SK-N-SH treated with all-trans-retinoic acid at 6 μM for 48 hours (cell line): ENCODE measurements around the gene BATF.

ENCODE experiments used
- ATAC-seq: fragments of 200-7000 bp; cut with Tn5 transposase; 3 replicates; pipeline ENCODE4 v1.9.1; 2020; ENCODE audit warnings: mild to moderate bottlenecking, moderate library complexity
- ARNTL ChIP-seq: fragments of 450-650 bp; formaldehyde crosslinking; IDR thresholded peaks from 2 replicates; pipeline ENCODE4 v1.5.0; 2020; ENCODE audit warnings: low read depth, mild to moderate bottlenecking, moderate library complexity, borderline replicate concordance
- BACH2 ChIP-seq: fragments of 250-450 bp; sonication (Bioruptor Pico); IDR thresholded peaks from 2 replicates; pipeline ENCODE4 v1.9.0; 2021; ENCODE audit warnings: mild to moderate bottlenecking, borderline replicate concordance
- CSDC2 ChIP-seq: fragments of 250-450 bp; sonication (Bioruptor Pico); IDR thresholded peaks from 2 replicates; pipeline ENCODE4 v1.5.0; 2020; ENCODE audit warnings: mild to moderate bottlenecking, moderate library complexity
- ESRRG ChIP-seq: fragments of 250-450 bp; sonication (Bioruptor Pico); IDR thresholded peaks from 2 replicates; pipeline ENCODE4 v1.6.1; 2021; ENCODE audit warnings: mild to moderate bottlenecking
- ISL1 ChIP-seq: fragments of 250-450 bp; sonication (Bioruptor Pico); IDR thresholded peaks from 2 replicates; pipeline ENCODE4 v2.1.2; 2022; ENCODE audit warnings: mild to moderate bottlenecking, moderate library complexity
- OSR1 ChIP-seq: fragments of 250-450 bp; sonication (Bioruptor Pico); IDR thresholded peaks from 2 replicates; pipeline ENCODE4 v1.8.0; 2022; ENCODE audit warnings: moderate library complexity, mild to moderate bottlenecking, inconsistent platforms
- PPARA ChIP-seq: fragments of 250-450 bp; sonication (Bioruptor Pico); IDR thresholded peaks from 2 replicates; pipeline ENCODE4 v1.5.0; 2020; ENCODE audit warnings: mild to moderate bottlenecking, borderline replicate concordance
- RARB ChIP-seq: fragments of 250-450 bp; sonication (Bioruptor Pico); IDR thresholded peaks from 2 replicates; pipeline ENCODE4 v1.8.0; 2021; ENCODE audit warnings: mild to moderate bottlenecking, moderate library complexity
- SNAI2 ChIP-seq: fragments of 250-450 bp; sonication (Bioruptor Pico); IDR thresholded peaks from 2 replicates; pipeline ENCODE4 v1.5.0; 2020; ENCODE audit warnings: mild to moderate bottlenecking, moderate library complexity
- TCF4 ChIP-seq: fragments of 250-450 bp; sonication (Bioruptor Pico); IDR thresholded peaks from 2 replicates; pipeline ENCODE4 v1.8.0; 2021; ENCODE audit warnings: mild to moderate bottlenecking, moderate library complexity, borderline replicate concordance
- TOX ChIP-seq: fragments of 250-450 bp; sonication (Bioruptor Pico); IDR thresholded peaks from 2 replicates; pipeline ENCODE4 v1.8.0; 2021; ENCODE audit warnings: mild to moderate bottlenecking, moderate library complexity, borderline replicate concordance
- ZC3H10 ChIP-seq: fragments of 250-450 bp; sonication (Bioruptor Pico); IDR thresholded peaks from 2 replicates; pipeline ENCODE4 v1.5.1; 2021; ENCODE audit warnings: mild to moderate bottlenecking, moderate library complexity
- ZFP30 ChIP-seq: fragments of 450-650 bp; formaldehyde crosslinking; IDR thresholded peaks from 2 replicates; pipeline ENCODE4 v1.5.0; 2022; ENCODE audit warnings: mild to moderate bottlenecking, moderate library complexity
- ZNF565 ChIP-seq: fragments of 450-650 bp; formaldehyde crosslinking; conservative IDR thresholded peaks from 2 replicates; pipeline ENCODE4 v1.5.0; 2020; ENCODE audit warnings: low read depth, mild to moderate bottlenecking, moderate library complexity
- ZNF70 ChIP-seq: fragments of 450-650 bp; formaldehyde crosslinking; IDR thresholded peaks from 2 replicates; pipeline ENCODE4 v1.5.0; 2020; ENCODE audit warnings: mild to moderate bottlenecking, moderate library complexity
- ZNF8 ChIP-seq: fragments of 450-650 bp; formaldehyde crosslinking; IDR thresholded peaks from 2 replicates; pipeline ENCODE4 v1.5.0; 2020; ENCODE audit warnings: mild to moderate bottlenecking, moderate library complexity
- TF ChIP-seq, protein P1 (sequence below): fragments of 250-450 bp; sonication (Bioruptor Pico); IDR thresholded peaks from 2 replicates; pipeline ENCODE4 v1.5.0; 2020; ENCODE audit warnings: mild to moderate bottlenecking, moderate library complexity
- TF ChIP-seq, protein P2 (sequence below): fragments of 250-450 bp; sonication (Bioruptor Pico); IDR thresholded peaks from 2 replicates; pipeline ENCODE4 v1.5.1; 2021; ENCODE audit warnings: mild to moderate bottlenecking, moderate library complexity
- TF ChIP-seq, protein P3 (sequence below): fragments of 250-450 bp; sonication (Bioruptor Pico); IDR thresholded peaks from 2 replicates; pipeline ENCODE4 v1.8.0; 2020; ENCODE audit warnings: mild to moderate bottlenecking, moderate library complexity, borderline replicate concordance

The BATF gene

DNA sequence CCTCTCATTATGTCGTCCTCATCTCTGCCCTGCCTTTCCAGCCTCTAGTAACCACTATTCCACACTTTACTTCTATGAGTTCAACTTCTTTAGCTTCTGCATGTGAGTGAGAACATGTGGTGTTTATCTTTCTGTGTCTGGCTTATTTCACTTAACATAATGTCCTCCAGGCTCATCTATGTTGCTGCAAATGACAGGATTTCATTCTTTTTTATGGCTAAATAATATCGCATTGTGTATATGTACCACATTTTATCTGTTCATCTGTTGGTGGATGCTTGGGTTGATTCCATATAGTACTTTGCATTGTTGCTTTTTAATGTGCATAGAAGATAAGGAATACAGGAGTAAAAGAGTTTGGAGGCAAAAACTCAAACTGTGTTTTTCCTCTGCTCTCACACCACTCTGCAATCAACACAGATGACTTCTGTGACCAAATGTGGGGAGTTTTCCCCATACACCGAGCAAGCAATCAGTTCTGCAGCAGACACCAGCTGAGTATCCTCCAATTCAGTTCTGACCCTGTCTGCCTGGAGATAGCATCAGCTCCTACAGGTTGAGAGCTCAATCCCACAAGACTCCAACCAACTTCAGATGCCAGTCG lies 31.6 kb downstream of the BATF start:
- TF ChIP-seq, protein P1, sequence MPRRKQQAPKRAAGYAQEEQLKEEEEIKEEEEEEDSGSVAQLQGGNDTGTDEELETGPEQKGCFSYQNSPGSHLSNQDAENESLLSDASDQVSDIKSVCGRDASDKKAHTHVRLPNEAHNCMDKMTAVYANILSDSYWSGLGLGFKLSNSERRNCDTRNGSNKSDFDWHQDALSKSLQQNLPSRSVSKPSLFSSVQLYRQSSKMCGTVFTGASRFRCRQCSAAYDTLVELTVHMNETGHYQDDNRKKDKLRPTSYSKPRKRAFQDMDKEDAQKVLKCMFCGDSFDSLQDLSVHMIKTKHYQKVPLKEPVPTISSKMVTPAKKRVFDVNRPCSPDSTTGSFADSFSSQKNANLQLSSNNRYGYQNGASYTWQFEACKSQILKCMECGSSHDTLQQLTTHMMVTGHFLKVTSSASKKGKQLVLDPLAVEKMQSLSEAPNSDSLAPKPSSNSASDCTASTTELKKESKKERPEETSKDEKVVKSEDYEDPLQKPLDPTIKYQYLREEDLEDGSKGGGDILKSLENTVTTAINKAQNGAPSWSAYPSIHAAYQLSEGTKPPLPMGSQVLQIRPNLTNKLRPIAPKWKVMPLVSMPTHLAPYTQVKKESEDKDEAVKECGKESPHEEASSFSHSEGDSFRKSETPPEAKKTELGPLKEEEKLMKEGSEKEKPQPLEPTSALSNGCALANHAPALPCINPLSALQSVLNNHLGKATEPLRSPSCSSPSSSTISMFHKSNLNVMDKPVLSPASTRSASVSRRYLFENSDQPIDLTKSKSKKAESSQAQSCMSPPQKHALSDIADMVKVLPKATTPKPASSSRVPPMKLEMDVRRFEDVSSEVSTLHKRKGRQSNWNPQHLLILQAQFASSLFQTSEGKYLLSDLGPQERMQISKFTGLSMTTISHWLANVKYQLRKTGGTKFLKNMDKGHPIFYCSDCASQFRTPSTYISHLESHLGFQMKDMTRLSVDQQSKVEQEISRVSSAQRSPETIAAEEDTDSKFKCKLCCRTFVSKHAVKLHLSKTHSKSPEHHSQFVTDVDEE (CRISPR knock-in tag) = 0 out of 2 replicates have a peak, but pooled peaks have one; percentile 26
- TF ChIP-seq, protein P2, sequence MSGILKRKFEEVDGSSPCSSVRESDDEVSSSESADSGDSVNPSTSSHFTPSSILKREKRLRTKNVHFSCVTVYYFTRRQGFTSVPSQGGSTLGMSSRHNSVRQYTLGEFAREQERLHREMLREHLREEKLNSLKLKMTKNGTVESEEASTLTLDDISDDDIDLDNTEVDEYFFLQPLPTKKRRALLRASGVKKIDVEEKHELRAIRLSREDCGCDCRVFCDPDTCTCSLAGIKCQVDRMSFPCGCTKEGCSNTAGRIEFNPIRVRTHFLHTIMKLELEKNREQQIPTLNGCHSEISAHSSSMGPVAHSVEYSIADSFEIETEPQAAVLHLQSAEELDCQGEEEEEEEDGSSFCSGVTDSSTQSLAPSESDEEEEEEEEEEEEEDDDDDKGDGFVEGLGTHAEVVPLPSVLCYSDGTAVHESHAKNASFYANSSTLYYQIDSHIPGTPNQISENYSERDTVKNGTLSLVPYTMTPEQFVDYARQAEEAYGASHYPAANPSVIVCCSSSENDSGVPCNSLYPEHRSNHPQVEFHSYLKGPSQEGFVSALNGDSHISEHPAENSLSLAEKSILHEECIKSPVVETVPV (CRISPR knock-in tag) = no peak
- TF ChIP-seq ISL1 (CRISPR knock-in tag) (no peak), ZNF8 (0 out of 2 replicates have a peak, but pooled peaks have one; percentile 33), TCF4 (CRISPR knock-in tag) (peak; percentile 75)

DNA sequence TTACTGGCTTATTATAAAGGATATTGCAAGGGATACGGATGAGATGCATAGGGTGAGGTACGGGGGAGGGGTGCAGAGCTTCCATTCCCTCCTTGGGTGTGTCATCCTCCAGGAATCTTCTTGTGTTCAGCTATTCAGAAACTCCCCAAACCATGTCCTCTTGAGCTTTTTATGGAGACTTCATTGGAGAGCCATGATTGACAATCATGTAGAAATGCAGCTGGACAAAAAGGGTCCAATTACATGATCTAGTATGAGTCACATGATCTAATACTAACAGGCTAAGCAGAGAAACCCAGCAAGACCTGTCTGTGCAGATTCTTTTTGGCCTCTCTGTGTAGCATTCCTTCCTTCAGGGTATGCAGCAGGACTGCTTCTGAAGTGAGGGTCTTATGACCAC lies 32.2 kb downstream of the BATF start:
- ATAC-seq = no peak
- no peak for TF ChIP-seq ZNF565 (CRISPR knock-in tag)
- TF ChIP-seq TCF4 (CRISPR knock-in tag) = no peak
- TF ChIP-seq PPARA = no peak
- TF ChIP-seq, protein P2 (CRISPR knock-in tag) = no peak
- no peak for TF ChIP-seq CSDC2 (CRISPR knock-in tag)
- no peak for TF ChIP-seq ESRRG
- TF ChIP-seq RARB (CRISPR knock-in tag) = no peak
- no peak for TF ChIP-seq ZC3H10 (CRISPR knock-in tag)
- no peak for TF ChIP-seq BACH2 (CRISPR knock-in tag)
- TF ChIP-seq, protein P1 (CRISPR knock-in tag) = no peak

More for the DNA sequence above, 31.6 kb downstream of the BATF start:
- ATAC-seq = no peak

DNA sequence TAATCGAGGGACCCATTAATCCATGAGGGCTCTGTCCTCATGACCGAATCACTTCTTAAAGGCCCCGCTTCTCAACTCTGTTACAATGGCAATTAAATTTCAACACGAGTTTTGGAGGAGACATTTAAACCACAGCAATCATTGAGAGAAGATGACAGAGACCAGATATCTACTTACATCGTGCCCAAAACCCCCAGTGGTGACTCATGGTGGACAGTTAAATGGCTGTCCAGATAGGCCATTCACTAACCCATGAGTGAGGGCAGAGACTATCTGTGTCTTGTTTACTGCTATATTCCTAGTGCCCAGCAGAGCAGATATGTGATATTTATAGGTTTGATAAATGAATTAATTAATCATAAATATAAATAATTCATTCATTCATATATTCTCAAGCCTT lies 36.2 kb downstream of the BATF start:
- no peak for ATAC-seq
- no peak for TF ChIP-seq TOX (CRISPR knock-in tag)
- TF ChIP-seq, protein P2 (CRISPR knock-in tag) = no peak
- TF ChIP-seq CSDC2 (CRISPR knock-in tag) = no peak
- TF ChIP-seq ZNF565 (CRISPR knock-in tag) = no peak
- TF ChIP-seq BACH2 (CRISPR knock-in tag) = no peak
- TF ChIP-seq, protein P3, sequence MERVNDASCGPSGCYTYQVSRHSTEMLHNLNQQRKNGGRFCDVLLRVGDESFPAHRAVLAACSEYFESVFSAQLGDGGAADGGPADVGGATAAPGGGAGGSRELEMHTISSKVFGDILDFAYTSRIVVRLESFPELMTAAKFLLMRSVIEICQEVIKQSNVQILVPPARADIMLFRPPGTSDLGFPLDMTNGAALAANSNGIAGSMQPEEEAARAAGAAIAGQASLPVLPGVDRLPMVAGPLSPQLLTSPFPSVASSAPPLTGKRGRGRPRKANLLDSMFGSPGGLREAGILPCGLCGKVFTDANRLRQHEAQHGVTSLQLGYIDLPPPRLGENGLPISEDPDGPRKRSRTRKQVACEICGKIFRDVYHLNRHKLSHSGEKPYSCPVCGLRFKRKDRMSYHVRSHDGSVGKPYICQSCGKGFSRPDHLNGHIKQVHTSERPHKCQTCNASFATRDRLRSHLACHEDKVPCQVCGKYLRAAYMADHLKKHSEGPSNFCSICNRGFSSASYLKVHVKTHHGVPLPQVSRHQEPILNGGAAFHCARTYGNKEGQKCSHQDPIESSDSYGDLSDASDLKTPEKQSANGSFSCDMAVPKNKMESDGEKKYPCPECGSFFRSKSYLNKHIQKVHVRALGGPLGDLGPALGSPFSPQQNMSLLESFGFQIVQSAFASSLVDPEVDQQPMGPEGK (CRISPR knock-in tag) = no peak
- no peak for TF ChIP-seq OSR1 (CRISPR knock-in tag)
- TF ChIP-seq ZNF70 (CRISPR knock-in tag) = no peak
- no peak for TF ChIP-seq SNAI2 (CRISPR knock-in tag)
- TF ChIP-seq ZFP30 (CRISPR knock-in tag) = no peak
- TF ChIP-seq ARNTL (CRISPR knock-in tag) = no peak
